ENCODE results near the gene PTPRF.

DNA sequence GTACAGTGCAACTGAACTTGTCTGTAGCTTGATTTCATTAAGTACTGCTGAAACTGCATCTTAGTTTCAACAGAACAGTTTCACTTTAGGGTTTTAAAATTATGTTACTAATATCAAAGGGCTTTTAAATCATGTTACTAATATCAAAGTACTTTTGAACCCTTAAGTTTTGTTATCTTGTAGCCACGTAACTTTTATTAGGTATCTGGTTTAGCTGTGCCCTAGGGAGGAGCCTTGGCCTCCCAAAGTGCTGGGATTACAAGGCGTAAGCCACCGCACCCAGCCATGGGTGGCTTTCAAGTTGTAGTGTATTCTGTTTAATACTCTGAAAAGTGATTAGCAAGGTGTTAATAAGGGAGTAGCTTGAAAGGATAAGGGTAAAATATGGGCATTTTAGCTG is 121.2 kb downstream of the PTPRF start:
- TF ChIP-seq, protein P1, sequence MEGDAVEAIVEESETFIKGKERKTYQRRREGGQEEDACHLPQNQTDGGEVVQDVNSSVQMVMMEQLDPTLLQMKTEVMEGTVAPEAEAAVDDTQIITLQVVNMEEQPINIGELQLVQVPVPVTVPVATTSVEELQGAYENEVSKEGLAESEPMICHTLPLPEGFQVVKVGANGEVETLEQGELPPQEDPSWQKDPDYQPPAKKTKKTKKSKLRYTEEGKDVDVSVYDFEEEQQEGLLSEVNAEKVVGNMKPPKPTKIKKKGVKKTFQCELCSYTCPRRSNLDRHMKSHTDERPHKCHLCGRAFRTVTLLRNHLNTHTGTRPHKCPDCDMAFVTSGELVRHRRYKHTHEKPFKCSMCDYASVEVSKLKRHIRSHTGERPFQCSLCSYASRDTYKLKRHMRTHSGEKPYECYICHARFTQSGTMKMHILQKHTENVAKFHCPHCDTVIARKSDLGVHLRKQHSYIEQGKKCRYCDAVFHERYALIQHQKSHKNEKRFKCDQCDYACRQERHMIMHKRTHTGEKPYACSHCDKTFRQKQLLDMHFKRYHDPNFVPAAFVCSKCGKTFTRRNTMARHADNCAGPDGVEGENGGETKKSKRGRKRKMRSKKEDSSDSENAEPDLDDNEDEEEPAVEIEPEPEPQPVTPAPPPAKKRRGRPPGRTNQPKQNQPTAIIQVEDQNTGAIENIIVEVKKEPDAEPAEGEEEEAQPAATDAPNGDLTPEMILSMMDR (IDR thresholded peaks at IDR 0.05; ENCODE audit: insufficient read depth, low read length, poor library complexity, severe bottlenecking): no peak
- no peak for TF ChIP-seq EZH2phosphoT487 (conservative IDR thresholded peaks at IDR 0.05; ENCODE audit: low read length)
